Epithelial cell of prostate (primary cell): ENCODE results near the gene TBCCD1.
A peak's percentile ranks its signal among the peaks of the same experiment; 100 is the strongest.
"Not testable (repeated sequence)": the region's sequence is repeated elsewhere in the genome, so short reads cannot be mapped to it uniquely, and the experiment has no call there.

ENCODE experiments used
- DNase-seq: peaks from one replicate; pipeline ENCODE4 v3.0.0-alpha.2; 2011; ENCODE audit warnings: low read depth, low spot score
- H3K27ac ChIP-seq: fragments of 450-650 bp; 2 replicates; pipeline ENCODE4 v1.5.1; 2017; ENCODE audit warnings: mild to moderate bottlenecking

TBCCD1 gene

DNA sequence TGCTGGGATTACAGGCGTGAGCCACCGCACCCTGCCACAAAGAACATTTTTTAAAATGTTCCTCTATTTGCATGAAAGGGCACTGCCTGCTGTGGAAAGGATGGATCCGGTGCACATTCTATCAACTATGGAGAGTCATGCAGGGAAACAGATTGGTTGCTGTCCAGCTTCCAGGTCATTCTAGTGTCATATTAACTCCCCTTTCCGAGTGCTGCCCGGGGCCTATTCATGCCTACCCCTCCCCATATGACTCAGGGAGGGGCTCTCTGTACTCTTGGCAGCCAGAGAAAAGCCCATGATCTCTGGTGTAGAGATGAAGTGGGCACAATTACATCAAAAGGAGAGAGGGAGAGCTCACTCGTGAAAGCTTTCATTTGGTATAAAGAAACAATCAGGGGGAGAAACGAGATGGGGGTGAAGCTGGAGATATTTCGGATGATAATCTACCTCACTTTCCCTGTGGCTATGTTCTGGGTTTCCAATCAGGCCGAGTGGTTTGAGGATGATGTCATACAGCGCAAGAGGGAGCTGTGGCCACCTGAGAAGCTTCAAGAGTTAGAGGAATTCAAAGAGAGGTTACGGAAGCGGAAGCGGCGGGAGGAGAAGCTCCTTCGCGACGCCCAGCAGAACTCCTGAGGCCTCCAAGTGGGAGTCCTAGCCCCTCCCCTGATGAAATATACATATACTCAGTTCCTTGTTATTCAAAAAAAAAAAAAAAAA is 29.6 kb upstream of the TBCCD1 start:
- no peak for DNase-seq
- H3K27ac ChIP-seq = peak overlapping the region; percentile 56

DNA sequence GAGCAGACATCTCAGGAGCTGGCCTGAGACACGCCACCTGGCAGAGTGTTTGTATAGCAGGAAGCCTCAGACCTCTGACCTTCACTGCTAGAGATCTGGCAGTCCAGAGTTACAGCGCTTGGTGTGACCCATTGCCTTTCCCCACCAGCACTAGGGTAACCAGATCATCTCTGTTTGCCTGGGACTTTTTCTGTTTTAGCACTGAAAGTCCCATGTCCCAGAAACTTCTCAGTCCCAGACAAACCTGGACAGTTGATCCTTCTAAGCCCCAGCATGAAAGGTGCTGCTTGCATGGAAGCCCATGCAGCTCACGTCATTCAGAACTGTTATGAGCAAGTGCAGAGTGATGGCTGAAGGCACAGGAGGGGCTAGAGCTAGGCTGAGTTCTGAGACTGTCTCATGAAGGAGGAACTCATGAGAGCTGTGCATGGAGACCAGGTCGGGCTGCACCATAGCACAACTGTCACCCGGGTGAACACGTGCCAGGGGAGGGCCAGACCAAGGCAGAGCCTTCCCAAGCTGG is 27.5 kb upstream of the TBCCD1 start:
- H3K27ac ChIP-seq = no peak overlapping the region
- DNase-seq = no peak

DNA sequence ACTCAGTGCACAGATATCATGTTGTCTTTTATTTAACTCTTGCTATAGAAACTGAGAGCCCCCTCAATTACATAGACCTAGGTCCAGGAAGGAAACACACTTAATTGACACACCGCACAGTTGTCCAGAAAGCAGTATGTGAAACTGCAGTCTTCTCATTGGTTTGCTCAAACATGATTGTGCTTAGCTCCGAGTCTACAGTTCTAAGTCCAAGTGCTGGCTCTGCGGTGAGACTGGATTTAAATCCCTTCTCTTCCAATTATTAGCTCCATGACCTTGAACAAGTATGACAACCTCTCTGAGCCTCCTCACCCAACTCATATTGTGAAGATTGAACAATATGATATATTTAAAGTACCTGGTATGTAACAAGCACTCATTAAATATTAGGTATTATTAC is 26.7 kb upstream of the TBCCD1 start:
- DNase-seq = no peak
- H3K27ac ChIP-seq = no peak overlapping the region

DNA sequence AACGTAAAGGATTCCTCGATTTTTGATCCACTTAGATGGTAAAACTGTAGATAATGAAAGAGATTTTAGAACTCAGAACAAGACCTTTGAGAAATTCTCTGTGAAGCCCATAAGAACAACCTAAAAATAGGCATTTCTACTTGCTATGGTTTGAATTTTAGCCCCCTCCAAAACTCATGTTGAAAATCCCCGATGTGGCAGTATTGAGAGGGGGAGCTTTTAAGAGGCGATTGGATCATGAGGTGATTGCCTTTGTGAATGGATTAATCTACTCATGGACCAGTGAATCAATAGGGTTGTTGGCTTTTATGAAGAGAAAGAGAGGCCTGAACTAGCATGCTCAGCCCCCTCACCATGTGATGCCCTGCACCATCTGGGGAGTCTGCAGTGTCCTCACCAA is 25.5 kb upstream of the TBCCD1 start:
- no peak for DNase-seq
- H3K27ac ChIP-seq = no peak overlapping the region

DNA sequence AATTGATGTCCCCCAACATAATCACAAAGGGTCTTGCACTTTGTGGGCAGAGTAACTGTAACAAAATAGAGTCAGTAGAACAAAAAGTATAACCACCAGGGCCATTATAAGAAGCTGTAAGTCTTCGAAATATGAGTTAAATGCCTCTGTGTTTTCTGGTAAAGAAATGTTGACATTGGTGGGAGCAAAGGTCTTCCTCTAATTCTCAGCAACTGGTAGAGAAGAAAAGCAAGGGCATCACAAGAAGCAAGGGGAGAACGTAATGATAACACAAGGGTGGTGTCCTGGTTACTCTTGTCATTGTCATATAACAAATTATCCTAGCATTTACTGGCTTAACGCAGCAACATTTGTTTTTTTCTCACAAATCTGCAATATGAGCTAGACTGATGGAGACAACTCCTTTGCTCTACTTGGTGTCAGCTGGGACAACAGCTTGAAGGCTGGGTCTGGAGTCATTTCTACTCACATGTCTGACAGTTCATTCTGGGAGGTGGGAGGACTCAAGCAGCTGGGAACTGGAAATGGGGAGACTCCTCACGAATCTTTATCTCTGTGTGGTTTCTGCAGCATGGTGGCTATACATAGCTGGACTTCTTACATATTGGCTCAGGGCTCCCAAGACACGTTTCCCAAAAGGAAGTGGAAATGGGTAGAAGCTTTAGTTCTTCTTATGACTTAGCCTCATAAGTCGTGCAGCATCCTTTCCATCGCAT is 23.6 kb upstream of the TBCCD1 start:
- DNase-seq = no peak
- peak overlapping the region; percentile 83 for H3K27ac ChIP-seq

DNA sequence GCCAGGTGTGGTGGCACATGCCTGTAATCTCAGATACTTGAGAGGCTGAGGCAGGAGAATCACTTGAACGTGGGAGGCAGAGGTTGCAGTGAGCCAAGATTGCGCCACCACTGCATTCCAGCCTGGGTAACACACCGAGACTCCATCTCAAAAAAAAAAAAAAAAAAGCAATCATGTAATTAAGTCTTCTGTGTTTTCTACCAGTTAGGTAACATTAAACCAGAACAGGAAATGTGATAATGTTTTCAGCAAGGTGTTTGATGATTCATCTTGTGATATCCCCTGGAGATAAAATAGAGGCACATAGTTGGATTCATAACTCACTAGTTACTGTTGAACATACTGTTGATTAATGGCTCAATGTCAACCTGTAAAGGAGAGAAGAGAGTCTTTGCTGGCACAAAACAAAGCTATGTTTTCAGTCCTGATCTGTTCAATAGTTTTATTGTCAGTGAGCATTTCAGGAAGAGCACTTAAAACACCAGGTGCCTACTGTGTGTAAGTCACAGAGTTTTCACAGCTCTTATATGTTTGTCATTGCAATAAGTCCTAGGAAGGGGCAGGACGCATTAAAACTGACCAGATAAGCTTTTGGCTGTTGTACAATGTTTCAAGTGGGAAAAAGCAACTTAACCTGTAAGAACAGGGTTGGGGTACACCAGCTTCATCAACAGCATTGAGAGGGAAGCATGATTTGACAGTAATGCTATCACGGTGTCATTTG is 22.9 kb upstream of the TBCCD1 start:
- peak; percentile 92 for DNase-seq
- peak overlapping the region; percentile 83 for H3K27ac ChIP-seq

DNA sequence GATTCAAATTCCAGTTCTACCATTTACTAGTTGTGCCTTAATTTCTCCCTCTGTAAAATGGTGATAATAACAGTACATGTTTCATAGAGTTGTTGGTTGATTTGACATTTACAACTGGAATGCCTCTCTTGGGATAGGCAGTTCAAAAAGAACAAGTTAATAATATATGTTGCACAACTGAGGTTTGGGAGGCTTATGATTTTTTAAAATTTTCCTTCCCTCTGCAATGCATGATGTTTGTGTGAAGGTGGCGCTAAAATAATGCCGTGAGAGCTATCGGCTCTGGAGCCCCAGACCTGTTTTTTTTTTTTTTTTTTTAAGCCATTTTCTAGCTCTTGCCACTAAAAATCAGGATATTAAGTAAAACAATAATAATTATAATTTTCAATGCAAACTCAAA is 22.0 kb upstream of the TBCCD1 start:
- H3K27ac ChIP-seq = peak overlapping the region; percentile 83
- DNase-seq = no peak

DNA sequence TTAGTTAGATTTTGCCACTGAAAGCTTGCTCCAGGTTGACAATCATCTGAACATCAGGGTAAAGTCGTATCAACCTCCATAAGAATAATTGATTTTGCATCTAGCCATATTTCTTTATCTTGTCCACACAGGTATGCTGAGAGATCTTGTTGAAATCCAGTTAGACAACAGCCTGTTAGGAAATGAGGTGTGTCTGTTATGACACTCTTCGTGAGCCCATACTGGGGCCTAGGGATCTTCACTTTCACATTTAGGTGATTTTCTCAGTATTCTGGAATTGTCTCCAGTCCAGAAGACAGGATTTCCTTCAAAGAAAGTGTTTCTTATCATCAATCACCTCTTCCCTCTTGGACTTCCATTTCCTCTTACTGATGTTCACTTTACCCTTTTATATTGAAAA is 21.5 kb upstream of the TBCCD1 start:
- H3K27ac ChIP-seq = peak overlapping the region; percentile 83
- peak; percentile 37 for DNase-seq

DNA sequence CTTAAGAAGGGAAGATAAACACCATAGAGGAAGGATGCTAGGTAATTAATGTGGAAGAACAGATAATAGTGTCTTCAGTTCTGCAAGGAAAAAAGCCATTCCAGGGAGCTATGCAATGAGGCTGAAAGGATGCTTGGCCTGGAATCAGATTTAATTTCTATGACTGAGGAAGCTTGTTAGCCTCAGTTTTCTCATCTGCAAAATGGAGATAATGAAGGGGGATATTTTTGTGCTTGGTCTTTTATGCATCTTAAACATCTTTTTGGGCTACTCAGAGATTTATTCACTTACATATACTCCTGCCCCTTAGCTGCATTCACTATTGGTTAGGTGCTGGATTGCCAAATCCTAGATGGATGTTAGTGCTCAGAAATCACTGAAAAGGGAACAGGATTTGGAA is 20.0 kb upstream of the TBCCD1 start:
- no peak for DNase-seq
- no peak overlapping the region for H3K27ac ChIP-seq

DNA sequence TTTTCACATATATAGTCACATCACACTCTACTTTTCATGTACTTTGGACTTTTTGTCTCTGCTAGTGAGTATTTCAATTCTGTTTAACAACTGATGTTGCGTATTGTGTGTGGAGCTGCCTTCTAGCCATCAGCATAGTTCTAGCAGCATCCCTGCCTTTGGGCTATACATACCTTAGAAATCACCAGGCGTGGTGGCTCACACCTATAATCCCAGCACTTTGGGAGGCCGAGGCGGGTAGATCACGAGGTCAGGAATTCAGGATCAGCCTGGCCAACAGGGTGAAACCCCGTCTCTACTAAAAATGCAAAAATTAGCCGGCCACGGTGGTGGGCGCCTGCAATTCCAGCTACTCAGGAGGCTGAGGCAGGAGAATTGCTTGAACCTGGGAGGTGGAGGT is 19.1 kb upstream of the TBCCD1 start:
- not testable (repeated sequence) for H3K27ac ChIP-seq

DNA sequence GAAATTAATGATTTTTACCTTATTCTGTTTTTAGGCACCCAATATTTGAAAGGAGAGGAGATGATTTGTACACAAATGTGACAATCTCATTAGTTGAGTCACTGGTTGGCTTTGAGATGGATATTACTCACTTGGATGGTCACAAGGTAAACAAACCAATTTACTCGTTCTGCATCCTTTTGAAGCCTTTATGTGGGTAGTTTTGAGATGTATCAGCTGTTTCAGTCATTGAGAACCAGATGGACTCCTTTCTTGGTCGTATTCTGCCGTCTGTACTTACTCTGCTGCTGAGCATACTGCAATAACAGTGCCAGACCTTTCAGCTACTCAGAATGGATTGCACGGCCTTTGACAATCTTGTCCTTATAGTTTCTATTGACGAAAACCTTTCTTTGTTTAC is 16.7 kb upstream of the TBCCD1 start:
- no peak for DNase-seq
- H3K27ac ChIP-seq = no peak overlapping the region

More for the DNA sequence above, 19.1 kb upstream of the TBCCD1 start:
- not testable (repeated sequence) for DNase-seq

DNA sequence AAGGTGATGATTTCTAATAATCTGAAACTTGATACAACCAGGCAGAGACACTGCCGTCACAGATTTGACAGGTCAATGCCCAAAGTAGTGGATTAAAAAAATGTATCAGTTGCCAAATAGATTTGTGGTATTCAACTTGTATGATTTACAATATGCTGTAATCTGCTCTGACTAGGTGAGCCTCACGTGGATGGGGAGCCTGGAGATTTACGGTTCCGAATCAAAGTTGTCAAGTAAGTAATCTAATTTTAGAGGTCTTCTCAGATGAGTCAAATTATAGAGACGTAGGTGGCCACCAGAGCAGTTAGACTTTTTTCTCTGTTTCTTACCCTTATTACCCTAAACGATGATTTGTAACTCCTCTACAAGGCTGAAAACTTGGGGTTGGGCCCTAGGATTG is 15.4 kb upstream of the TBCCD1 start:
- no peak for DNase-seq
- no peak overlapping the region for H3K27ac ChIP-seq

DNA sequence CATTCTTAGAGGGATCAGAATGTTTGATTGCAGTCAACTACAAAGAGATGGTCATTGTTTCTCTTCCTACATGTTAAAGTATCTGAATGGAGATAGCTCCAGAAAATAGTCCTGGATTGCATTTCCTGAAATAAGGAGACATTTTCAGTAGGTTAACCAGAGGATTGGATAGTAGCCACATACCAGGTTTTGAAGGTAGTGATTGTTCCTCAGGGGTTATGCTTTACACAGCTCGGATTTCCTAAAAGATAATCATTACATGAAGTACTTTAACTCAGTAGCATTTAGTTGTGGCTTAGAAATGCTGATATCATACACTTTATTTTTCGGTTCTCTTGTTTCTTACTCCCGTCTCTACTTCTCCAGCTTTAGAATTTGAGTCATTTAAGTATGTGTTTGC is 13.6 kb upstream of the TBCCD1 start:
- DNase-seq = no peak
- no peak overlapping the region for H3K27ac ChIP-seq

DNA sequence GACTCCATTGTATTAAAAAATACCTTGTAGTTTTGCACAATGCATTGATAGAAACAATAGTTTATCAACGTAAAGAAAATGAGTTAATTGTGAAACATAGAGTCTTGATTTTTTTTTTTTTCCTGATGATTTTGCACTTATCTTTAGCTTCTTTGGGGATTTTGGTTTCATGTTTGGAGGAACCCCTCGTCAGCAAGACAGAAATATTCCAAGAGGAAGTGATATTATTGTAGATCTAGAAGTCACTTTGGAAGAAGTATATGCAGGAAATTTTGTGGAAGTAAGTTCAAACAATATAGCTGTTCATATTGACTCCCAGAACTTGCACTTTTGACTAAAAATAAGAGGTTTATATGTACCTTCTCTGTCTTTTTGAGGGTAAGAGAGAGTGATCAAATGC is 10.4 kb upstream of the TBCCD1 start:
- no peak overlapping the region for H3K27ac ChIP-seq
- no peak for DNase-seq

DNA sequence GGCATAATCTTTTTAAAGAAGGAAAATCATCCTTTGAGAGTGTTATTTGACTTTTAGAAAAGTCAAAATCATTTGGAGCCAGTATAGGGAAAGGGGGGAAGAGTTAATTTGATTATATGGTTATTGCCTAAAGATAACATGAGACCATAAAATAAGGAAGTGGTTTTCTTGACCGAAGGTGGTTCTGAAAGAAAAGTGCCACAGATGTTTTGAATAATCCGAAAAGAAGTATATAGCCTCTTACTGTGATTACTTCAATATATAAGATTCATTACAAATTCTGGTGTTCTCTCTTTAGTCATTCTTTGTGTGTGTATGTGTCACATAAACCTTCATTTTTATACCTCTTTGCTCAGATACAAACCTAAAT is 4.5 kb upstream of the TBCCD1 start:
- DNase-seq = no peak
- H3K27ac ChIP-seq = no peak overlapping the region

DNA sequence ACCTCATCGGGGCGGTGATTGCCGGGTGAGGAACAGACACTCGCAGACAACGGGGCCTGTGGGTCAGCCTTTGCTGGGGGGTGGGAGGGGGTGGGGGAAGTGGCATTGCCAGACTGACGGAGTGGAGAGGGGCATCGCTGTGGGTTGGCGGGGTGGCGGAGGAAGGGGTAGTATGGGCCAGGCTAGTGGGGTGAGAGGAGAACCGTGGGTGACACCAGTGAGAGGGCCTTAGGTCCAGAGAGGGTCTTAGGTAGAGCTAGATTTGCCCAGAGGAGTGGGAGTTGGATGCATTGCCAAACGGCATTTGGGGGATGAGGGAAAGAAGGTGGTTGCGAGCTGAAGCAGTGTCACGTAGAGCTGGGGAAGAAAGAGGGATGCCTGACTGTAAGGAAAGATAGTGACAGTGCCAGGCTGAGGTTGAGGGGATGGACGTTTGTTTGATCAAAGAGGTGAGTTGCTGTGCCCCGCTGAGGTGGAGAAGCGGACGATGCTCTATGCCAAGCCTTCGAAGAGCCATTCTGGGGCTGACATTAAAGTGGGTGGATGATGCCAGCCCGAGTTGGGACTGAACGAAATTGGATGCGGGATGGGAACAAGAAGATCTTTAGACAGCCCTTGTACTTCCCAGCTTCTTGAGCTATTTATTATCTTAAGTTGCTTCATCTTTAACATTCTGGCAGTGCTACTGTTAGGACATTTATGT is 4.0 kb upstream of the TBCCD1 start:
- H3K27ac ChIP-seq = peak overlapping the region; percentile 54
- no peak for DNase-seq

DNA sequence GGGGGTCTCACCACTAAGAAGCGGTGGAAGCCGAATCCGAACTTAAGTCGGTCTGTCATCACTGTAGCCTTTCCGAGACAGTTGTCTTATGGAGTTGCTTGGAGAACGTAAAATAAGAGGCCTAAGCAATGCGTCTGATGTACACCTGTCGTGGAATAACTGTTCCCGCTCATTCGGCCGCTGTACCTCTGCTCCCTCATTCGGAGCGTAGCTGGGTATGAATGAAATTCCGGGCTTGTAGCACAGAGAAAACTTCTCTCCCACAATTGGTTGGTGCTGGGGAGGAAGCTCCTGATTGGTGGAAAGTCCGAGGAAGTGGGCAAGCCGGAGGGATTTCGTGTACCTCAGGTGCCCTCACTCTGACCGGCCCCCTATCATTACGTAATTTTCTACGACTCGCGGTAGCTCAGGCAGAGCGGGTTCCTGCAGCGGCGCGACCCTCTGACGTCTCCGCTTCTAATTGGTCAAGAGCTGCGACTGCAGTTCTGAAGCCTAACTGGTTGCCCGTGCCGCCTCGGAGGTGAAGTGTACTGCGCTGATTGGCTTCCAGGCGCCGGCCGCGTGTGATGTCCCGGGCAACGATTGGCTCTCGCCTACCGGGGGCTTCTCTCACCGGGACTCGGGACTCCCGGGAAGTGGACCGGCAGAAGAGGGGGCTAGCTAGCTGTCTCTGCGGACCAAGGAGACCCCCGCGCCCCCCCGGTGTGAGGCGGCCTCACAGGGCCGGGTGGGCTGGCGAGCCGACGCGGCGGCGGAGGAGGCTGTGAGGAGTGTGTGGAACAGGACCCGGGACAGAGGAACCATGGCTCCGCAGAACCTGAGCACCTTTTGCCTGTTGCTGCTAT is 3.2 kb upstream of the TBCCD1 start, which contains the start of gene DNAJB11:
Gene DNAJB11, plus strand, starts transcription at position 625 of the 845 bp plus-strand sequence. Its CDS starts 178 bp downstream, at position 803.
- DNase-seq = peak; percentile 99
- peak within 1 kb of the TSS; percentile 54 for H3K27ac ChIP-seq

DNA sequence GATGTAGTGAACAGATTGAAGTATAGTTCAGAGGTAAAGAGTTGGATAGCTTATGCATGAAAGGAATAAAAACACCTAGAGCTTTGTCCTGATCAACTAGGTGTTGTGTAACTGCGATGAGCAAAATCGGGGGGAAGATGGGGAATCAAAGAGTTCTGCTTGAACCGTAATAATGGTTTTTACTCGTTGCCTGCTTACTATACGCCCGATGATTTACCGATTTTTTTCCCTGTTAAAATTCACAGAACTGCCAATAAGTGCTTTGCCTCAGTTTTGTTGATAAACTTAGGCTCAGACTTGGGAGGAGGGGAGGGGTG is 2.6 kb upstream of the TBCCD1 start:
- H3K27ac ChIP-seq = peak overlapping the region; percentile 27
- DNase-seq = no peak

DNA sequence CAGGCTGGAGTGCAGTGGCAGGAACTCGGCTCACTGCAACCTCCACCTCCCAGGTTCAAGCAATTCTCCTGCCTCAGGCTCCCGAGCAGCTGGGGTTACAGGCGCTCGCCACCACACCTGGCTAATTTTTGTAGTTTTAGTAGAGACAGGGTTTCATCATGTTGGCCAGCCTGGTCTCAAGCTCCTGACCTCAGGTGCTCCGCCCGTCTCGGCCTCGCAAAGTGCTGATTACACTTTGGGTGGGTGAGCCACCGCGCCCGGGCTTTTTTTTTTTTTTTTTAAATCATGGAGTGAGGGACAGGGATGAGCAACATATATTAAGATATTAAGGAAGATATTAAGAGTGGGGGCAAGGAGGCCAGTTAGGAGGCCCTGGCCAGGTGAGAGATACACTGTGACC is 2.2 kb upstream of the TBCCD1 start:
- peak overlapping the region; percentile 27 for H3K27ac ChIP-seq
- DNase-seq = not testable (repeated sequence)

DNA sequence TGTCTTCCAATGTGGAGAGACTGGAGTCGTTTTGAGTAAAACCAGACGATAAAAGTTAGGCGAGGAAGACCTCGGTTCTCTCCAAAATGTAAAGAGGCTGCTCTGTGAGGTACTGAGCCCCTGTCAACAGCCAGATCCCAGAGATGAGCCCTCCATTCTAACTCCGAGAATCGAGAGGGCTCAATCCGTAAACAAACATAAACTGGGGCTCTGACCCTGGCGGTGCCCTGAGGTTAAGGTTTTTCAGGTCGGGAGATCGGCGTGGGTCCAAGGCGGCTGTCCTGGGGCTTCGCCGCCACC is 417 bp downstream of the TBCCD1 start:
- DNase-seq = no peak
- H3K27ac ChIP-seq = peak overlapping the region; percentile 79
